Measurements from ENCODE around the gene STX8.
"Not testable (repeated sequence)": the region's sequence is repeated elsewhere in the genome, so short reads cannot be mapped to it uniquely, and the experiment has no call there.

The STX8 gene

GRCh38 chr17:9554715-9555114 lies 20.9 kb downstream of the STX8 start:
- DNase-seq (ENCODE audit: low read depth): peak; percentile 76
- TF ChIP-seq CTCF (conservative IDR thresholded peaks at IDR 0.05; ENCODE audit: low read depth, low read length): peak; percentile 60
- not testable (repeated sequence) for H3K4me3 ChIP-seq (ENCODE audit: low read depth, low read length)

- DNase-seq (ENCODE audit: low read depth): no peak
- no peak for TF ChIP-seq CTCF (conservative IDR thresholded peaks at IDR 0.05; ENCODE audit: low read depth, low read length)
- H3K4me3 ChIP-seq (ENCODE audit: low read depth, low read length): no peak overlapping the region
Observed at GRCh38 chr17:9553596-9553995, 22.0 kb downstream of the STX8 start.

DNA sequence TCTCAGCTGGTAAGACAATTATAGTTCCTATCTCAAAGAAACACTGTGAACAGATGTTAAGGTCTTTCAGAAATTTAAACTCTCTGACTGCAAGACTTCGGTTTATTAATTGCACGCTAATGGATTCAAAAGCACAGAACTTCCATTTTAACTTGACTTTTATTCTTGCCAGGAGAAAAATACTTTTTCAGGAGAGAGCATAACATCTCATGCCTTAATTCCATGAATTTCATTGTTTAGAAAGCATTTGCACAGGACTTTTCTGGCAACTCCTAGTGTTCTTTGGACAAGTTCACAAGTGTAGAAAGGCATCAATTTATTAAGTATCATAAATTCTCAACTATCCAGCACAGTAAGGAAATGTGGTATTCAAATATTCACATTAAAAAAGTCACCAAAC lies 22.4 kb downstream of the STX8 start:
- no peak for DNase-seq (ENCODE audit: low read depth)
- no peak overlapping the region for H3K4me3 ChIP-seq (ENCODE audit: low read depth, low read length)
- TF ChIP-seq CTCF (conservative IDR thresholded peaks at IDR 0.05; ENCODE audit: low read depth, low read length): no peak

- no peak for TF ChIP-seq CTCF (conservative IDR thresholded peaks at IDR 0.05; ENCODE audit: low read depth, low read length)
- no peak for DNase-seq (ENCODE audit: low read depth)
- no peak overlapping the region for H3K4me3 ChIP-seq (ENCODE audit: low read depth, low read length)
Observed at GRCh38 chr17:9549215-9549614, 26.4 kb downstream of the STX8 start.

DNA sequence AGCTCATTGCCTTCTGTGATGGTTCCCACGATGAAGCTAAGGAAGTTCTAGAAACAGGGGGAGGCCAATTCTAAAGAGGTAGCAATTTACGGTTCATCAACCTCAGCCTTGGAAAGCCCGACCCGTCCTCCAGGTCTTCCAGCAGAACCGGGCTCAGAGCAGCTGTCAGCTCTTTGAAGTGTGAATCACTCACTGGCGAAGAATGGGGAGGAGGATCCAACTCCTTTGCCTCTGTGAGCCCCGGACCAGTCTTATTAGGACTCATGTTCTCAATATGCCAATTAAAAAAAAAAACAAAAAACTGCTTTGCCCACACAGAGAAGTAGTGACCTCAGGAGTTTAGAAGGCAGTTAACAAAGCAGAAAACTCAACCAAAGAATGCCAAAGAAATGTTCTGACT lies 31.4 kb downstream of the STX8 start:
- DNase-seq (ENCODE audit: low read depth): no peak
- H3K4me3 ChIP-seq (ENCODE audit: low read depth, low read length): no peak overlapping the region
- no peak for TF ChIP-seq CTCF (conservative IDR thresholded peaks at IDR 0.05; ENCODE audit: low read depth, low read length)

DNA sequence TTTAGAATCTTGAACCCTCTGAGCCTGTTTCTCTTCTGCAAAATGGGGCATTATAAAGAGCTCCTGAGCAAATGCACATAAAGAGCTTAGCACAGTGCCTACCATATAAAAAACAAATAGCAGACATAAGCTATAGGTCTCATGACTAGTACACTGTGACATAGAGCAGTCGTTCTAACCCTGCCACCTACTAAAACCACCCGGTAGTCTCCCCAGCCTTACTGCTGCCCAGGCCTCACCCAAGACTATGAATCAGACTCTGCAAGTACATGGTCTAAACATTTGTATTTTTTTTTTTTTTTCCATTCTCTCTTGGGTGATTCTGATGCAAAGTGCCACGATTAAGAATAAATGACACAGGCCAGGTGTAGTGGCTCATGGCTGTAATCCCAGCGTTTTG lies 33.9 kb downstream of the STX8 start:
- H3K4me3 ChIP-seq (ENCODE audit: low read depth, low read length): no peak overlapping the region
- no peak for DNase-seq (ENCODE audit: low read depth)
- TF ChIP-seq CTCF (conservative IDR thresholded peaks at IDR 0.05; ENCODE audit: low read depth, low read length): no peak

DNA sequence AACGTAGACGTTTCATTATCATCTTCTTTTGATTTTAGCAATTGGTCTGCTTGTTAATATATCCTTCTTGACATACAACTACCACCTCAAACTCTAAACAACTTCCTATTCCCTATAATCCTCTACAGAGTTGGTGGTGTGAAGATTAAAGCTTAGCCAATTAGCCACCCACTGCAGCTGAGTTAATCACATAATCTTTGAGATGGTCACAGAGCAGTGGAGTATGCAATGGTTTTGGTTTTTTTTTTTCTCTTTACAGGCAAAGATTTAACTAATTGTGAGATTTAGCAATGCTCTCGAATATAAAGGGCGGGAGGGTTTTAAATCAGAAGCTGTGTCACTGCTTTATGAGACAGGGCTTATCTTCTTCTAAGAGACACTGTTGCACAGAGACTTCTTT lies 37.0 kb downstream of the STX8 start:
- no peak for DNase-seq (ENCODE audit: low read depth)
- H3K4me3 ChIP-seq (ENCODE audit: low read depth, low read length): no peak overlapping the region
- no peak for TF ChIP-seq CTCF (conservative IDR thresholded peaks at IDR 0.05; ENCODE audit: low read depth, low read length)

Data from choroid plexus epithelial cell (primary cell).